ENCODE data around the gene TMEM147.
A peak's percentile ranks its signal among the peaks of the same experiment; 100 is the strongest.

The TMEM147 gene

GRCh38 chr19:35545001-35545854 lies at the start of gene TMEM147:
TSS of gene TMEM147 (plus strand) at chr19:35545626. CDS start at chr19:35545740, 114 bp downstream.
- DNase-seq (ENCODE audit: low read depth) = peak; percentile 92

GRCh38 chr19:35497406-35497805 lies 48.0 kb upstream of the TMEM147 start:
- DNase-seq (ENCODE audit: low read depth) = no peak

GRCh38 chr19:35498220-35498619 lies 47.2 kb upstream of the TMEM147 start:
- no peak for DNase-seq (ENCODE audit: low read depth)

- DNase-seq (ENCODE audit: low read depth) = no peak
Observed at GRCh38 chr19:35498984-35499527, 46.4 kb upstream of the TMEM147 start.

GRCh38 chr19:35500611-35501010 lies 44.8 kb upstream of the TMEM147 start:
- no peak for DNase-seq (ENCODE audit: low read depth)

- no peak for DNase-seq (ENCODE audit: low read depth)
Observed at GRCh38 chr19:35501684-35502083, 43.7 kb upstream of the TMEM147 start.

- DNase-seq (ENCODE audit: low read depth) = no peak
Observed at GRCh38 chr19:35502751-35503150, 42.7 kb upstream of the TMEM147 start.

GRCh38 chr19:35506011-35506410 lies 39.4 kb upstream of the TMEM147 start:
- no peak for DNase-seq (ENCODE audit: low read depth)

GRCh38 chr19:35507561-35507960 lies 37.9 kb upstream of the TMEM147 start:
- DNase-seq (ENCODE audit: low read depth) = no peak

GRCh38 chr19:35508129-35508528 lies 37.3 kb upstream of the TMEM147 start:
- no peak for DNase-seq (ENCODE audit: low read depth)

GRCh38 chr19:35509018-35509652 lies 36.3 kb upstream of the TMEM147 start:
- DNase-seq (ENCODE audit: low read depth) = no peak

GRCh38 chr19:35509861-35510625 lies 35.4 kb upstream of the TMEM147 start:
- peak; percentile 64 for DNase-seq (ENCODE audit: low read depth)

GRCh38 chr19:35510626-35510964 lies 34.8 kb upstream of the TMEM147 start:
- DNase-seq (ENCODE audit: low read depth) = no peak

GRCh38 chr19:35511337-35511736 lies 34.1 kb upstream of the TMEM147 start:
- no peak for DNase-seq (ENCODE audit: low read depth)

- DNase-seq (ENCODE audit: low read depth) = no peak
Observed at GRCh38 chr19:35512831-35513627, 32.4 kb upstream of the TMEM147 start.

- no peak for DNase-seq (ENCODE audit: low read depth)
Observed at GRCh38 chr19:35513628-35514281, 31.7 kb upstream of the TMEM147 start, which contains the start of gene DMKN. TSS of gene DMKN (minus strand) at chr19:35513649. CDS start at chr19:35513475, 174 bp downstream.

GRCh38 chr19:35514282-35514809 lies 31.1 kb upstream of the TMEM147 start:
- no peak for DNase-seq (ENCODE audit: low read depth)

- DNase-seq (ENCODE audit: low read depth) = no peak
Observed at GRCh38 chr19:35516310-35516709, 29.1 kb upstream of the TMEM147 start.

GRCh38 chr19:35517342-35517741 lies 28.1 kb upstream of the TMEM147 start:
- DNase-seq (ENCODE audit: low read depth) = no peak

- DNase-seq (ENCODE audit: low read depth) = peak; percentile 99
Observed at GRCh38 chr19:35518313-35518712, 27.1 kb upstream of the TMEM147 start.

GRCh38 chr19:35519291-35519690 lies 26.1 kb upstream of the TMEM147 start:
- no peak for DNase-seq (ENCODE audit: low read depth)

Measured in HS-27A (cell line).